Right atrium auricular region (tissue), 2 donors: ENCODE measurements around the gene MTFMT. TPM values are rescaled to one million over a fixed set of nuclear protein-coding genes. Genes with fewer than 3 reads are reported as not detected.
"Not testable (repeated sequence)": the region's sequence is repeated elsewhere in the genome, so short reads cannot be mapped to it uniquely, and the experiment has no call there.

Experiments
- DNase-seq: peaks from one replicate; pipeline ENCODE4 v3.0.0-alpha.2; 2019; ENCODE audit warnings: low spot score
- H3K27ac ChIP-seq, 2 donors: fragments of 200-600 bp; sonication (generic); 1 replicate in 1 of 2; 2 replicates in 1 of 2; pipeline ENCODE4 v1.5.1; 2016 to 2019
- H3K27me3 ChIP-seq, 2 donors: fragments of 200-600 bp; sonication (generic); one replicate each; pipeline versions ENCODE4 v1.5.1 to v1.6.0; 2017 to 2019
- H3K36me3 ChIP-seq: fragments of 200-600 bp; sonication (generic); one replicate; pipeline ENCODE4 v1.5.1; 2016
- H3K4me1 ChIP-seq, 2 donors: fragments of 200-600 bp; sonication (generic); one replicate each; pipeline versions ENCODE4 v1.5.1 to v1.6.0; 2017 to 2019
- H3K4me3 ChIP-seq, 2 donors: fragments of 200-600 bp; sonication (generic); 1 replicate in 1 of 2; 2 replicates in 1 of 2; pipeline ENCODE4 v1.5.1; 2017 to 2019; ENCODE audit warnings: mild to moderate bottlenecking in 1 of 2, moderate library complexity in 1 of 2
- H3K9me3 ChIP-seq, 2 donors: fragments of 200-600 bp; sonication (generic); one replicate each; pipeline ENCODE4 v1.5.1; 2019
- total RNA-seq, 2 donors: library from RNA; depleted of rRNA; stranded (reverse); fragments of >200 nt; gene quantifications; one replicate each; pipeline ENCODE4 v1.1.0, GENCODE V29; 2016
- TF ChIP-seq, protein P1 (sequence below), 2 donors: fragments of 200-600 bp; sonication (generic); IDR thresholded peaks; one replicate each; pipeline ENCODE4 v1.5.1; 2019; ENCODE audit warnings: antibody characterized with exemption in 2 of 2

The MTFMT gene
- total RNA-seq, 2 donors from 2014 or later = 24.1 to 25.9 TPM

DNA sequence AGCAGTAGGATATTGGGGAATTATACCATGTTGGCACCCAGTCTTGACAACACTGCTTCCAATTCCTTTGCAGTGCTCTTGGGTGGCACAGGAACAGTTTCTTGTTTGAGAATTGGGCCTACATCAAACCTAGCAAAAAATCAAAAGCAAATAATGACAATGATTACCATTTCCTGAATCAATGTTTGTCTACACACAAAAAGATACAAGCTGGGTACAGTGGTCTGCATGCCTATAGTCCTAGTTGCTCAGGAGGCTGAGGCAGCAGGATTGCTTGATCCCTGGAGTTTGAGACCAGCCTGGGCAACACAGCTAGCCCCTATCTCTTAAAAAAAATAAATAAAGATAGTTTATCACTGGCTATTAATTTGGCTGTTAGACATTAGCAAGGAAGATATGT is 8.0 kb downstream of the MTFMT start:
- H3K4me3 ChIP-seq = no peak overlapping the region
- TF ChIP-seq, protein P1, sequence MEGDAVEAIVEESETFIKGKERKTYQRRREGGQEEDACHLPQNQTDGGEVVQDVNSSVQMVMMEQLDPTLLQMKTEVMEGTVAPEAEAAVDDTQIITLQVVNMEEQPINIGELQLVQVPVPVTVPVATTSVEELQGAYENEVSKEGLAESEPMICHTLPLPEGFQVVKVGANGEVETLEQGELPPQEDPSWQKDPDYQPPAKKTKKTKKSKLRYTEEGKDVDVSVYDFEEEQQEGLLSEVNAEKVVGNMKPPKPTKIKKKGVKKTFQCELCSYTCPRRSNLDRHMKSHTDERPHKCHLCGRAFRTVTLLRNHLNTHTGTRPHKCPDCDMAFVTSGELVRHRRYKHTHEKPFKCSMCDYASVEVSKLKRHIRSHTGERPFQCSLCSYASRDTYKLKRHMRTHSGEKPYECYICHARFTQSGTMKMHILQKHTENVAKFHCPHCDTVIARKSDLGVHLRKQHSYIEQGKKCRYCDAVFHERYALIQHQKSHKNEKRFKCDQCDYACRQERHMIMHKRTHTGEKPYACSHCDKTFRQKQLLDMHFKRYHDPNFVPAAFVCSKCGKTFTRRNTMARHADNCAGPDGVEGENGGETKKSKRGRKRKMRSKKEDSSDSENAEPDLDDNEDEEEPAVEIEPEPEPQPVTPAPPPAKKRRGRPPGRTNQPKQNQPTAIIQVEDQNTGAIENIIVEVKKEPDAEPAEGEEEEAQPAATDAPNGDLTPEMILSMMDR (IDR thresholded peaks at IDR 0.05) = no peak
- no peak for DNase-seq
- no peaks in the 10 kb centered on the region for H3K27me3 ChIP-seq
- peaks cover 51% of the 10 kb centered on the region for H3K36me3 ChIP-seq
- no peaks in the 10 kb centered on the region for H3K4me1 ChIP-seq
- H3K27ac ChIP-seq = no peak overlapping the region
- no peaks in the 10 kb centered on the region for H3K9me3 ChIP-seq

DNA sequence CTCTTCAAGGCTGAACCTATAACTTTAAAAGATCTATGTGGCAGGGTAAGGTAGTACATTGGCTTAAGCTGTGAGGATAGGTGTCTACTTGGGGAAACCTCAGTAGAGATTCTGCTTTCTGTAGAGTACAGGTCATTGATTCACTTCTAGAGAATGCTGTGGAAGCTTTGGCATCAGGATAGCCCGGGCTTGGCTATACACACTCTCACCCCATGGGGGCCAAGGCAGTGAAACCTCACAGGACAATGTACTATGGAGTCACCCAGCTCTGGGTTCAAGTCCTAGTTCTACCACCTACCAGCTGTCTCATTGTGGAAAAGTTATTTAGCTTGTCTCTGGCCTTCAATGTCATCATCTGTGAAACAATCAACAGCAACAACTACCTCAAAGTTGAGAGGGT is 9.0 kb downstream of the MTFMT start:
- TF ChIP-seq, protein P1 (IDR thresholded peaks at IDR 0.05) = no peak
- Histone ChIP-seq H3K36me3 (peaks cover 52% of the 10 kb centered on the region), H3K4me3 (no peak overlapping the region), H3K4me1 (no peaks in the 10 kb centered on the region), H3K27me3 (no peaks in the 10 kb centered on the region), H3K27ac (no peak overlapping the region), H3K9me3 (no peaks in the 10 kb centered on the region)
- no peak for DNase-seq

DNA sequence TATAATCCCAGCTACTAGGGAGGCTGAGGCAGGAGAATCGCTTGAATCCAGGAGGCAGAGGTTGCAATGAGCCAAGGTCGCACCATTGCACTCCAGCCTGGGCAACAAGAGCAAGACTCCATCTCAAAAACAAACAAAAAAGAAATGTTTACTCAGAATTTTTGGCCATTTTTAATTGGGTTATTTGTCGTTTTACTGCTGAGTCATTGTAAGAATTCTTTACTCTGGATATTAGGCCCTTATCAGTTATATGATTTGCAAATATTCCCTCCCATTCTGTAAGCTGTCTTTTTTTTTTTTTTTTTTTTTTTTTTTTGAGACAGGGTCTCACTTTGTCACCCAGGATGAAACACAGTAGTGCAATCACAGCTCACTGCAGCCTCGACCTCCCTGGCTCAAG is 18.2 kb downstream of the MTFMT start:
- not testable (repeated sequence) for H3K9me3 ChIP-seq, H3K27me3 ChIP-seq, H3K4me3 ChIP-seq, DNase-seq, H3K27ac ChIP-seq, H3K4me1 ChIP-seq
- H3K36me3 ChIP-seq = peaks cover 40% of the 10 kb centered on the region

DNA sequence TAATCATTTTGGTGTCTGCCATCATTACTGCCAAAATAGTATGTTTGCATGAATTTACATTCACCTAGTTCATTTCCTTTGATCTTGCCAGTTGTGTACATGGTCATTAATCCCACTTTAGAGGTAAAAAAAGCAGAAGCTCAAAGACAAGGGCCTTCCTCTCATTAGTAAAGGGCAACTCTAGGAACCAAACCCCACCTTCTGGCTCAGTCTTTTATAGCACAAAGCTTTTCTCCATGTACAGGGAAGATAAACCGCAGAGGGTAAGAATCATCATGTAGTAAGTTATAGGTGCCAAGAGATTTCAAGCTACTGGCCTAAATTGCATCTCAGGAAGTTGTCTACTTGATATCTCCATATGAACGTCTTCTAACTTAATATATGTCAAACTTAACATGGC is 20.5 kb downstream of the MTFMT start:
- H3K36me3 ChIP-seq = peaks cover 33% of the 10 kb centered on the region
- no peak overlapping the region for H3K4me3 ChIP-seq
- H3K9me3 ChIP-seq = peaks cover 0 to 6% of the 10 kb centered on the region in 2 donors
- TF ChIP-seq, protein P1 (IDR thresholded peaks at IDR 0.05) = no peak
- no peaks in the 10 kb centered on the region for H3K27me3 ChIP-seq
- no peak for DNase-seq
- H3K27ac ChIP-seq = no peak overlapping the region
- H3K4me1 ChIP-seq = no peaks in the 10 kb centered on the region

DNA sequence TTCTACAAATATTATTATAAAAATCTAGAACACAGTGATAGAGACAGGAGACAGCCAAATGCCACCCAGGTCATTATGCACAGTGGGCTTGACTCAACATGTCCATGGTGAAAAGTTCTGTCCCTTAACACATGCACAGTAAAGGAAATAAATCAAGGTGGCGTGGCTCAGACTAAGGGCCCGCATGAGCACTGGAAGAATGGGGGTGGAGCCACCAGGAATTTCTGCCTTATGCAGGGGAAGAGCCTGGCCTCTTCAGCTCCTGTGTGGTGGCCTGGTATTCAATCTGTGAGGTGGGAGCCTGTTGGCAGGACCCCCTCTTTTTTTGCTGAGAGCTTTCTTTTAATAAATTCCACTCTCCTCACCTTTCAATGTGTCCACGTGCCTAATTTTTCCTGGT is 22.6 kb downstream of the MTFMT start:
- H3K4me3 ChIP-seq = no peak overlapping the region
- no peak for DNase-seq
- H3K27ac ChIP-seq = no peak overlapping the region
- peaks cover 21% of the 10 kb centered on the region for H3K36me3 ChIP-seq
- TF ChIP-seq, protein P1 (IDR thresholded peaks at IDR 0.05) = no peak
- H3K4me1 ChIP-seq = no peaks in the 10 kb centered on the region
- no peaks in the 10 kb centered on the region for H3K27me3 ChIP-seq
- no peaks in the 10 kb centered on the region for H3K9me3 ChIP-seq

DNA sequence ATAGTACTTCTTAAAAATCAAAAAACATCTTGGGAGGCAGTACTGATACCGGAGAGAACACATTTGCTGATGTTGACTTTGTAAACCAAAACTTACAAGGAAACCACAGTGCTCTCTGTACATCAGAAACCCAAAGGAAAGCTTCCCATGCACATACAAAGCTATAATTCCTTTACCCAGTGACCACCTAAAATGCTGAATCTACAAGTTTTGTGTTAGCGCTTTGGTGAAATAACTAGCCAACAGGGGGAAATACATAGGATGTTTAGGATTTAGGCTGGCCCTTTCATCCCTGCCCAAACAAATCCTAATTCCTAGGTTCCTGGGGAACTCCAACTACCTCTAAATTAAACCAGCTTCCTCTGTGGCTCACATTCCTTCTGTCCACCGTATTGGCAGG is 24.4 kb downstream of the MTFMT start:
- Histone ChIP-seq H3K27me3 (no peaks in the 10 kb centered on the region), H3K4me3 (no peak overlapping the region), H3K4me1 (no peaks in the 10 kb centered on the region), H3K9me3 (no peaks in the 10 kb centered on the region), H3K36me3 (peaks cover 11% of the 10 kb centered on the region), H3K27ac (no peak overlapping the region)
- TF ChIP-seq, protein P1 (IDR thresholded peaks at IDR 0.05) = no peak
- no peak for DNase-seq
